ENCODE data around the gene PLLP.

The PLLP gene

GRCh38 chr16:57225978-57226377 lies 58.5 kb downstream of the PLLP start:
- DNase-seq (ENCODE audit: low read depth, low spot score): no peak

GRCh38 chr16:57224651-57225335 lies 59.7 kb downstream of the PLLP start:
- DNase-seq (ENCODE audit: low read depth, low spot score): no peak

- no peak for DNase-seq (ENCODE audit: low read depth, low spot score)
Measured at GRCh38 chr16:57223057-57223456, 61.4 kb downstream of the PLLP start.

DNA sequence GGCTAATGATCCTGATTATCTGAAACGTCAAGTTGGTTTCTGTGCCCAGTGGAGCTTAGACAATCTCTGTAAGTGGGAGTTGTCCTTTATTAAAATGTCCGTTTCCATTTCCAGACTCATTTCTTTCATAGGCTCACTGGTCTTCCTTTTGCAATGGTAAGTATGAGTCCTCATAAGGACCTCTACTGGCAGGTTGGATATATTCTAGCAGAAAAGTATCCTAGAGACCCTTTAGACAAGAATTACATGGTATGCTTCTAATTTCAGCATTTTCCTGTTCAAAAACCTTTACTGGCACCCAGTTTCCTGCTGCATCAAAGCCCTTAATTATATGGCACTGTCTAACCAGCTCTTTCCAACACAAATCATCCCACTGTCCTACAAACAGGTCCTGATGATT lies 67.5 kb downstream of the PLLP start:
- DNase-seq (ENCODE audit: low read depth, low spot score): no peak

- no peak for DNase-seq (ENCODE audit: low read depth, low spot score)
Measured at GRCh38 chr16:57213462-57213861, 71.0 kb downstream of the PLLP start.

GRCh38 chr16:57209780-57210179 lies 74.7 kb downstream of the PLLP start:
- no peak for DNase-seq (ENCODE audit: low read depth, low spot score)

DNA sequence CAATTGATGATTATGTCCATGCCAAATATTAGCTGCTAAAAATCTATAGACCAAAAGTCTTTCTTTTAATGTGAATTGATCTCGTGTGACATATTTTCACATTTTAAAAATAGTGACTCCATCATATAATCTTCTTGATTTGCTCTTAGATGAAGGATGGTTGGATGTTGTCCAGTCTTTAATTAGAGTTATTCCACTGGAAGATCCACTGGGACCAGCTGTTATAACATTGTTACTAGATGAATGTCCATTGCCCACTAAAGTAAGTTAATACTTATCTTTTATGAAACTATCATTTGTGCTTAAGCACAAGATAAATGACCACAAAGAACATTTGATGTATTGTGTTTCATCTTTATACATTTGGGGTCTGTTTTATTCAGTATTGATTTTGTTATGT lies 75.5 kb downstream of the PLLP start:
- no peak for DNase-seq (ENCODE audit: low read depth, low spot score)
